Vein endothelial cell (primary cell): ENCODE data around the gene SNRPE. TPM values are rescaled to one million over a fixed set of nuclear protein-coding genes. Genes with fewer than 3 reads are reported as not detected.

Source experiments
- small RNA-seq: library from RNA; depleted of rRNA; stranded (forward); fragments of <200 nt; gene quantifications from one replicate; pipeline ENCODE3, GENCODE V24; 2012
- total RNA-seq: library from RNA; depleted of rRNA; stranded (reverse); fragments of >200 nt; gene quantifications from 2 replicates; pipeline ENCODE4 v1.2.3, GENCODE V29; 2012

SNRPE gene
- total RNA-seq = 63.9 and 65.3 TPM in 2 replicates

DNA sequence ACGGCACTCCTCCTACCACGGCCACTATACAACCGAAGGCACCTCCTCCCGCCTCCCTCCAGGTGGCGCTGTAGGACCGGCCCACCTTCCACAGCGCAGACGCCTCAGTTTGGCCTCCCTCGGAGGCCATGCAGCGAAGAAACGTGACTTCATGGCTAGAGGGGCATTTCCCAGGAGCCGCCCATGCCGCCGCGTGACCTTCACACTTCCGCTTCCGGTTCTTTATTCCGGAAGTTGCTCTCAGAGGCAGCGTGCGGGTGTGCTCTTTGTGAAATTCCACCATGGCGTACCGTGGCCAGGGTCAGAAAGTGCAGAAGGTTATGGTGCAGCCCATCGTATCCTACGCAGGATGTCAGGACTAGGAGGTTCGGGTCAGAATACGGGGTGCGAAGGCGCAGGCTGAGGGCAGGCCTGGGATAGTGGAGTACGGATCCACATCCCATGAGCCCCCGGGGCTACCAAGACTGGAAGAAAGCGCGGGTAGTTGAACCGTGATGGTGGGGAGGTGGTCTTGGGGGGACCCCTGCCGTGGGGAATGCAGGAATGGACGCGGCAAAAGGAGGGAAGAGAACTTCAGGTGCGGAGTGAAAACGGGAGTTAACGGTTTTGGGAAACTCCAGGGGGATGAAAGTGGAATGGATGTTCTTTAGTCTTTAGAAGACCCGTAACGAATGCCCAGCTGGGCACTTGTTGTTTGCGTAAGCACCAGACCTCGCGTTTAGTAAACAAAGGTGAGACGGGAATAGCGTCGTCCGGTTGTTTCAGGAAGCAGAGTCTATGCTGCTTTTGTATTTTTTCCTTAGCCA, at the start of gene SNRPE:
SNRPE (plus strand) TSS at position 221 of the 806 bp plus-strand sequence; CDS start at position 282, 61 bp downstream.

Small RNAs within 50 kb of the gene (small RNA-seq; reads per million reads assigned to genes)
- gene HSPE1P6 = not detected

Other genes with a start within 250 kb of the SNRPE start
- gene ATP2B4, start 234.8 kb upstream of the SNRPE start, total RNA-seq = 184 and 225 TPM in 2 replicates
- gene LAX1, start 96.4 kb upstream of the SNRPE start, total RNA-seq = under 0.01 and 0.10 TPM in 2 replicates
- 39.0 and 43.1 TPM in 2 replicates for gene ZBED6, start 66.0 kb upstream of the SNRPE start, total RNA-seq
- gene ZC3H11A, start 66.0 kb upstream of the SNRPE start, total RNA-seq = 116 and 127 TPM in 2 replicates
- 24.6 and 39.5 TPM in 2 replicates for gene SOX13, start 211.5 kb downstream of the SNRPE start, total RNA-seq